ENCODE results near the gene OTP.

The OTP gene

GRCh38 chr5:77640589-77641396, 2.3 kb upstream of the OTP start:
- no peak for DNase-seq (ENCODE audit: low read depth)

GRCh38 chr5:77638763-77639671, 504 bp upstream of the OTP start:
- DNase-seq (ENCODE audit: low read depth) = no peak

- no peak for DNase-seq (ENCODE audit: low read depth)
These were observed 1.1 kb downstream of the OTP start for GRCh38 chr5:77637170-77637997.

GRCh38 chr5:77636641-77637169, 1.8 kb downstream of the OTP start:
- no peak for DNase-seq (ENCODE audit: low read depth)

- DNase-seq (ENCODE audit: low read depth) = no peak
These were observed 2.4 kb downstream of the OTP start for GRCh38 chr5:77635917-77636640.

- DNase-seq (ENCODE audit: low read depth) = no peak
These were observed 3.2 kb downstream of the OTP start for GRCh38 chr5:77635067-77635916.

GRCh38 chr5:77633709-77634108, 4.8 kb downstream of the OTP start:
- no peak for DNase-seq (ENCODE audit: low read depth)

GRCh38 chr5:77633207-77633675, 5.3 kb downstream of the OTP start:
- DNase-seq (ENCODE audit: low read depth) = no peak

GRCh38 chr5:77632526-77633206, 5.8 kb downstream of the OTP start:
- no peak for DNase-seq (ENCODE audit: low read depth)

- DNase-seq (ENCODE audit: low read depth) = no peak
These were observed 8.3 kb downstream of the OTP start for GRCh38 chr5:77630114-77630680.

GRCh38 chr5:77629509-77630113, 8.9 kb downstream of the OTP start:
- DNase-seq (ENCODE audit: low read depth) = no peak

- no peak for DNase-seq (ENCODE audit: low read depth)
These were observed 9.5 kb downstream of the OTP start for GRCh38 chr5:77628840-77629508.

GRCh38 chr5:77627869-77628674, 10.4 kb downstream of the OTP start:
- DNase-seq (ENCODE audit: low read depth) = no peak

GRCh38 chr5:77623203-77623740, 15.2 kb downstream of the OTP start:
- no peak for DNase-seq (ENCODE audit: low read depth)

- no peak for DNase-seq (ENCODE audit: low read depth)
These were observed 17.1 kb downstream of the OTP start for GRCh38 chr5:77621440-77621839.

GRCh38 chr5:77620405-77620804, 18.1 kb downstream of the OTP start:
- no peak for DNase-seq (ENCODE audit: low read depth)

GRCh38 chr5:77616920-77617319, 21.6 kb downstream of the OTP start:
- DNase-seq (ENCODE audit: low read depth) = no peak

Measured in T-helper 22 cell (primary cell).